GM21423 (cell line): ENCODE data around the gene OR6N1.
A peak's percentile ranks its signal among the peaks of the same experiment; 100 is the strongest.

Experiments
- ATAC-seq: cut with Tn5 transposase; IDR thresholded peaks from one replicate; pipeline ENCODE4 v1.9.1; 2021; ENCODE audit warnings: mild to moderate bottlenecking, moderate library complexity; ENCODE audit not compliant: unreplicated experiment

Gene OR6N1

DNA sequence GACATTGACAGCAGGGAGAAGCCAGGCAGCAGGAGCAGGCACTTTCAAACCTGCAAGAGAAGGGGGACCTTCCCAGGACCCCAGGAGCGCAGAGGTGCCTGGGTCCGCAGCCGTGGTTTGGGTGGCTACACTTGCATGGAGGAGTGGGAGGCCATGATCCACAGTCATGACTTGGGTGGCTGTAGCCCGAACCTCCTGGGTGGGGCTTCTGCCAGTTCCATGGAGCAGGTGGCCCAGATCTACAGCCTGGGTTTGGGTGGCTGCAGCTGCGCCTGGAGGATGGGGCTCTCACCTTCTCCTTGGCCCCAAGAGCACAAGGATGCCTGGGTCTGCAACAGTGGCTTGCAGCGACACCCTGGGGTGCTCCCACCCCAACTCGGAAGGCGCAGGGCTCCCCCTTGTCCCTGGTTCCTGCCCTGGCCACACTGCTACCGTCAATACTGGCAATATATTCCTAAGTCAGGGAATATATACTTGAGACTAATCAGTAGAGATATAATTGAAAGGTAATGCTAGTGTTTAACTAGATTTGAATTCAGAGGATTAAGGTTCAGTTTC is 19.8 kb downstream of the OR6N1 start:
- ATAC-seq, result no peak

DNA sequence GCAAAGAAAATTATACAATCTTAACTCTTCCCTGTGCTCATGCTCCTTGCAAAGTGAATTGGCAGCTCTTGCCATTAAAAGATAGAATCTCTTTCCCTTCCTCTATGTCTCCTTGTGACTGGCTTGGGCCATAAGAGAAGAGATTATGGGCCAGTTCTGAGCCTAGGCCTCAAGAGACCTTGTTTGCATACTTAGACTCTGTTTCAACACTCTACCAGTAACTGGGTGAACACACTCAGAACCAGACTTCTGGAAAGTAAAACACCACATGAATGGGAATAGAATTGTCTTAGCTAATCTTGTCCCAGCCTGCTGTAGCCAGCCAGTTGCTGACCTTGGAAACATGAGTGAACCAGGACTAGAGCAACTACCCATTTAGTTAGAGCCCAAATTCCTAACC is 36.1 kb downstream of the OR6N1 start:
- ATAC-seq, result no peak

DNA sequence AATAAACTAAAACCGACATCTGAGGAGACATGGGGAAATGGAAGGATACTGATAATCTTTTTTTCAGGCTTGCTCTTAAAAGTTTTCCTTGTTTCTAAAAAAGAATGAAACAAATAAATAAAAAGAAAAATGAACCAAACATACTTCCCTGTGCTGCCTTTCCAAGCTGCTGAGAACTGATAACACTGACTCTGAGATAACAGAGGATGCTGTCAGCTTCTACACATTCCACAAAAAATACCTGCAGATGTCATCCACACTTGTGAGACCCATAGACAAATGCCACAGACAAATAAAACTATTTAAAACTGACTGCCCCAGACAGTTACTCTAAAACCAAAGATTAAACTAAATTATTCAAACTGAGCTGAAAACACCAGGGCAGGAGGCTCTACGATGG is 39.5 kb downstream of the OR6N1 start:
- no peak for ATAC-seq

DNA sequence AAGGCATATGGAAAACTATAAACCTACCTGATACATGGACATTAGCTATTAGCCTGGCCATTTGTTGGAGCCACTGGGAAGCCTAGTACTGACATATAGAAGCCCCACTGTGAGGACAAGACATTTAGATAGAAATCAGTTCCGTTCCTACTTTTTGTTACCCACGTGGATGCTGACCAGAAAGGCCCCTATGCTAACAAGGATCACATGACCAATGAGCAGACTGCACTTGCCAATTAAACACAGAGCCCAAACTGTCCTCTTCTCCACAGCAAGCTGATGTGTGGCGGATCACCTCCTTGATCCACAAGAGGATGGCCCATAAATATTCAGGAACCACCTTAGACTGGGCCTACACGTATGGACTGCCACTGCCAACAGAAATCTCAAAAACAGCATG is 40.3 kb downstream of the OR6N1 start:
- no peak for ATAC-seq

DNA sequence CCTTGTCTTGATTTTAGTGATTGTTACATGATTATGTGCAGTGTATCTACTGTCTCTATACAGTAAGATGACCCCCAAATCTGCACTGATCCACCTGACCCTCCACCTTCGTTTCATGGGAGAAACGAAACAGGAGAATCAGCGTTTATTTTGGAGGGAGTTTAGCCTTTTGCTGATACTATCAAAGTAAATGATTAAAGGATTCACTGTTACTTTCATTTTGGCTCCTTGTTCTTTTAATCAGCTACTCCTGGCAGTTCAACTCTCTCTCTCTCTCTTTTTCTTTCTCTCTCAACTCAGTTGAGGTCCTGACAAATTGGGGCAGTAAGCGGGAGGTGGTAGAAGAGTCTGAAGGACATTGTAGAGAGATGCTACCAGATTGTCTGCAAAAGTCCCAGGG is 41.5 kb downstream of the OR6N1 start:
- ATAC-seq, result no peak

DNA sequence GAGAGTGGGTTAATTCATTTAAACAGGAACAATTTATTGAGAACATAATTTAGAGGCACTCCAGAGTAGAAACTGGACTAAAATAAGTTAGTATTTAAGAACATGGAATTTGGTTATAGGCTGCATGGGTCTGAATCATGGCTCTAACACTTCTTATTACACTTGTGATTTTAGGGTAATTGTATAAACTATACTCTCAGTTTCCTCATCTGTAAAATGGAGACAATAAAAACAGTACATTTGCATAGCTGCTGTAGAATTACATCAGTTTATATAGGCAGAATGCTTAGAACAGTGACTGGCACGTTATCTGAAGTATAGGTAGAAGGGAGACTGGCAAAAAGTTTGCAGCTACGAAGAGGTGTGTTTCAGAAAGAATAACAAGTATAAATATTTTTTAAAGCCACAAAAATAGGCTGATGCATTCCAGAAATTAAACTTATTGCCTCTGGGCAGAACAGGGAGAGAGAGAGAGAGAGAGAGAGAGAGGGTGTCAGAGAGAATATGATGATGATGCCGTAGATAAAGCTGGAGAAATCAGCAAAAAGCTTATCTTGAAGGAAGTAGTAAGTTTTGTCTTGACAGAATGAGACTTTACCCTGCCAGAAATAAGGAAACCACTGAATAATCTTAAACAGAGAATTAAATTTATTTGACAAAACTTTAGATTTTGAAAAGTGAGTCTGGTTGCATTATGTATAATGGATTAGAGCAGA is 43.3 kb downstream of the OR6N1 start:
- ATAC-seq, result no peak

DNA sequence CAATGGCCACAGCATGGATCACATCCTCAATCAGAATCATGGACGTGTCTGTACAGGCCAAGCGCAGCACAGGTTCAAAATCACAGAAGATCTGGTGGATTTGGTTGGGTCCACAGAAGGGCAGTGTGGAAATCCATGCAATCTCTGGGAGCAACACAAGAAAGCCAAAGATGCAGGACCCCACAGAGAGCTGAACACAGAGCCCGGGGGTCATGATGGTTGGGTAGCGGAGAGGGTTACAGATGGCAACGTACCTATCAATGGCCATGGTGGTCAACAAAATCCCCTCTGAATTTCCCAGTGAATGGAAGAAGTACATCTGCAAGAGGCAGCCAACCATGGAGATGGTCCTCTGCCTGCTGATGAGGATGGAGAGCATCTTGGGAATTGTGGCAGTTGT is 47.6 kb downstream of the OR6N1 start:
- ATAC-seq, result no peak

DNA sequence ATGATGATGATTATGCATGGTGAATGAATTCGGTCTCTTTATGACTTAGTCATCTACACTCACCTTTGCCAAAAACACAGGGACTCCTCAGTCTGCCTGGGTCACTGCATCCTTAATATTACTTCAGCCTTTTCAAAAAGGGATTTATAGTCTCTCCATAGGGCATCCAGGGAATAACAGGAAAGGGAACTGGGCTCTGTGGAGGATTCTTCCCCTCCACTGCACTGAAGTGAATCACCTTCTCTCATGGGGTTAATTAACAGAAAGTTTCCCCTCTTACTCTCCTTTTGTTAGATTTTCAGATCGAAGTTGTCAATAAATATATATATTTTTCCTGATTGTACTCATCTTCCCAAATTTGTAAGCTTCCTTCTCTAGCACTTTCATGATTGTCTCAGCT is 51.4 kb downstream of the OR6N1 start, which contains the start of gene OR6K3:
Gene OR6K3, minus strand, starts transcription at position 101 of the 400 bp plus-strand sequence. CDS start 2,605 bp downstream, outside the sequence.
- ATAC-seq, result no peak

DNA sequence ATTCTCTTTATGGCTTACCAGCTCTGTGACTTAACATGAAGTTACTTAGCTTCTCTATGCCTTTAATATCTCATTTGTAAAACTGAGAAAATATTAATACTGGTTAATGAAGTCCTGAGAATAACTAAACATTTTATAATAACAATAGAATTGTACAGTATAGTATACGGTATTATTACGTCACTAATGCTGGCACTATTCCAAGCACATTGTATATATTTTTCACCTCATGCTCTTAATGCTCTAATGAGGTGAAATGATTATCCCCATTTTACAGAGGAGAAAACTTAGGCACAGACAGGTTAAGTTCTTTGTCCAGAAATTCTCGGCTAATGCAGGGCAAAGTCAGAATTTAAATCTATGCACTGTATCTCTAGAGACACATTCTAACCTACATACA is 52.3 kb downstream of the OR6N1 start:
- ATAC-seq, result no peak

DNA sequence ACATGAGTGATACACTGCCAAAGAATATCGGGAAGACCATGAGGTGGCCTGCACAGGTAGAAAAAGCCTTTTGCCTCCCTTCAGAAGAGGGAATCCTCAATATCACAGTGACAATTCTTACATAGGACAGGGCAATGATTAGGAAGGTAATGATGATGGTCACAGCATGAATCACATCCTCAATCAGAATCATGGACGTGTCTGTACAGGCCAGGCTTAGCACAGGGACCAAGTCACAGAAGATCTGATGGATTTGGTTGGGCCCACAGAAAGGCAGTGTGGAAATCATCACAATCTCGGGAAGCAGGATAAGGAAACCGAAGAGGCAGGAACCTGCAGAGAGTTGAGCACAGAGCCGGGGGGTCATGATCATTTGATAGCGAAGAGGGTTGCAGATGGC is 54.7 kb downstream of the OR6N1 start:
- no peak for ATAC-seq

DNA sequence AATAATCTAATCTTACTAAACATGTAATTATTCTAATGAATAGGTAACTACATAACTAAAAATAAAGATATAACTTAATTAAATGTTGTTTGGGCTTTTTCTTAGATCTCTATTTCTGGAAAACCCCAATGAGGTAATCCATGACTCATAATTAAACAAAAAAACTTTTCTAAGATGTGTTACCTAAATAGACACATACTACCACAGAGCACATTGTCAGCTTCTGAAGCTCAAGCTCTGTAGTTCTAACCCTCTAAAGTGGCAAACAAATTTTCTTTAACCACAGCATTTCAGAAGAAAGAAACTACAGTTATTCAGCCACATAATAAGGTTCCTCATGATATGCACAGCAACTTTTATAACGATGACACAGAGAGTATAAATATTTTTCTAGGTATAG is 55.7 kb downstream of the OR6N1 start:
- ATAC-seq, result peak; percentile 43

DNA sequence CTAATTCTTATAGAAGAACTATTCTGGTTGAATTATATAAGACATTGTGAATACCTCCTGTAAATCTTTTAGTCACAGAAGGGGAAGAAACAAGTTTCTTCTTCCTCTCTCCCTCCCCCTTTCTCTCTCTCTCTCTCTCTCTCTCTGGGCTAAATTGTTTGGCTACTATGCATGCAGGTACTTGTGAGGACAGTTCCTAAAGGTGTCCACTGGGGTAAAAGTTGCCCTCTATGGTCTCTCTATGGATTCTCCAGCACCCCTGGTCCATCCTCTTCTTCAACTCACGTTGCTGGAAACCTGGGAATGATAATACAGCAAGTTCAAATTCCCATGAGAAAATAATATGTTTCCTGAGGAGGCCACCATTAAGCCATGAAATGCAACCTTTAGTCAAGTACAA is 57.2 kb downstream of the OR6N1 start:
- ATAC-seq, result no peak
